ENCODE results near the gene KRTAP12-1.

Gene KRTAP12-1, protein sequence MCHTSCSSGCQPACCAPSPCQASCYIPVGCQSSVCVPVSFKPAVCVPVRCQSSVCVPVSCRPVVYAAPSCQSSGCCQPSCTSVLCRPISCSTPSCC

DNA sequence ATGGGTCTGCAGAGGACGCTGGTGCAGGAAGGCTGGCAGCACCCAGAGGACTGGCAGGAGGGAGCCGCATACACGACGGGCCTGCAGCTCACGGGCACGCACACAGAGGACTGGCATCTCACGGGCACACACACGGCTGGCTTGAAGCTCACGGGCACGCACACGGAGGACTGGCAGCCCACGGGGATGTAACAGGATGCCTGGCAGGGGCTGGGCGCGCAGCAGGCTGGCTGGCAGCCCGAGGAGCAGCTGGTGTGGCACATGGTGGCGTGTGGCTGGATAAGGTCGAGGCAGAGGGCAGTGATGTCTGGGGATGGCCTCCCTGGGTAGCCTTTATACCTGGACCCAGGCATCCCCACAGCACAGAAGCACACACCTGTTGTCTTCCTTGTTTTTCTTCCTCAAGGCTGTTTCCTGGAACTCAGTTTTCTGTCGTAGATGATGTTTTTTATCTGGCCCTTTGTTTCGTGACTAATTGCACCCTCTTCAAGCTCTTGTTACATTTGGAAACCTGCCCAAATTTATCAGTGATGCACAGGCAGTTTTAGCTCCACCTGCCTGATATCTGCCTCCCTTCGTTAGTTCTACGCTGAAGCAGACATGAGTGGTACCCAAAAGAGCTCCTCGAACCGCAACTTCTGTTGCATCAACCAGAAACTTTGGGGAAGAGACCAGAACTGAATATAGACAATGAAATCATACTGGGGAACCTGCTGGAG, at the start of gene KRTAP12-1:
KRTAP12-1 (minus strand) TSS at position 303 of the 719 bp plus-strand sequence; CDS start at position 263, 40 bp downstream.
- no peak for DNase-seq

DNA sequence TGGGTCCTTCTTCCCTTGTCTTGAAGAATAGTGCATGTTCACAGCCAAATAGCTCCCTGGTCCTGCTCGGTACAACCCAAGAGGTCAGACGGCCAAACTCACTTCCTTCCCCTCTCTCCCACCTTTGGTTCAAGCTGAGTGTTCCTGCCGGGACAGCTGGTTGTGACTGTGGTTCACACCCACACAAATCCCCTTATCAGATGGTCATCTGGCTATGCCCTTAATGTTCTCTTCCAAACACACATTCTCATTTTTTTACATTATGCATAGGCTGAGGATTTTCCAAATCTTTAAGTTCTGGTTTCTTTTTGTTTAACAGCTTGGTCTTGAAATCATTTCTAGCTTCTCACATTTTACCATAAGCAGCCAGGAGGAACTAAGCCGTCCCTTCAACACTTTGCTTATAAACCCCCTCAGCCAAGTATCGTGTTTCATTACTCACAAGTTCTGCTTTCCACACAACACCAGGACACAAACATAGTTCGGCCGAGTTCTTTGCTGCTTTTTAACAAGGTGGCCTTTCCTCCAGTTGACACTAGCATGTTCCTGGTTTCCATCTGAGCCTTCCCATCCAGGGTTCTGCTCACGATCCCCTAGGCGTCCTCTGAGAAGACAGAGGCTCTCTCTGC, 49.1 kb upstream of the KRTAP12-1 start:
- no peak for DNase-seq

DNA sequence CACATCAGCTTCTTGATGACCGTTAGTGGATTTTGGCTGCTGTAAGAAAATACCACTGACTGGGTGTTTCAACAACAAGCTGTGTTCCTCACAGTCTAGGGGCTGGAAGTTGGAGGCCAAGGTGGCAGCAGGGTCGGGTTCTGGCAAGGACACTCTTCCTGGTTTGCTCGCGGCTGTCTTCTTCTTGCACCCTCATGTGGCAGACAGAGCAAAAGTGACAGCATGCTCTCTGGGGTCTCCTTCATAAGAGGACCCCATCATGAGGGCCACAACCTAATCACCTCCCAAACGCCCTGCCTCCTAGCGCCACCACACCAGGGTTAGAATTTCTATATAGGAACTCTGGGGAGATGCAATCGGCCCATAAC, 48.0 kb upstream of the KRTAP12-1 start:
- no peak for DNase-seq

DNA sequence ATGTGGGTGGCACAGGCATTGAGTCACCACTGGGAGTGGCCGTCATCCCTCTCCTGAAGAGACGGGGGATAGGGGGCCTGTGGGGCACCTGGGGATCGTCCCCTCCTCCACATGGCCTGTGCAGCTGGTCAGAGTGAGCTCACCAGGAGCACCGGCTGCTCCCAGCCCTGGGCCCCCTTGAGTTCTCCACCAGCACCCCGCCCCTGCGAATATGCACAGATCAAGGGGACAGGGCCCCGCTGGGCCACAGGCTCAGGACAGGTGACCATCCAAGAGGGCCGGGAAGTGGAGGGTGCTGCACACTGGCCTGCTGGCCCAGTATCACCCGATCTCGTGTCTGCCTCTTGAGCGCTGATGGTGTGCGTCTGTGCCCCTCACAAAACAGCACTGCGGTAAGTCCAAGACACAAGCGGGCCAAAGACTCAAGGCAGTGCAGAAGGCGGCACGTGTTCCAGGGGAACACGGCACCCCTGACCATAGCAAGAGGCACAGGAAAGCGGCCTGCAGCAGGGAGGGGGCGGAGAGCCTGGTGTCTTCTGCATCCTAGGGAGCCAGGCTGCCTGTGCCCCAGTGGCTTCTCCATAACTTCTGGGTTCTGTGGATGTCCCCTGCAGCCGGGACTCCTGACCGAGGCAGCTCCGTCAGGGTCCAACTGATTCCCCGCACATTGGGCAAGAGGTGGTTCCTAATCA, 47.5 kb upstream of the KRTAP12-1 start:
- no peak for DNase-seq

GRCh38 chr21:44728716-44729115, 46.8 kb upstream of the KRTAP12-1 start:
- no peak for DNase-seq

- DNase-seq: no peak
These were observed 45.8 kb upstream of the KRTAP12-1 start for GRCh38 chr21:44727757-44728156.

- DNase-seq: no peak
These were observed 45.4 kb upstream of the KRTAP12-1 start for GRCh38 chr21:44727321-44727720.

DNA sequence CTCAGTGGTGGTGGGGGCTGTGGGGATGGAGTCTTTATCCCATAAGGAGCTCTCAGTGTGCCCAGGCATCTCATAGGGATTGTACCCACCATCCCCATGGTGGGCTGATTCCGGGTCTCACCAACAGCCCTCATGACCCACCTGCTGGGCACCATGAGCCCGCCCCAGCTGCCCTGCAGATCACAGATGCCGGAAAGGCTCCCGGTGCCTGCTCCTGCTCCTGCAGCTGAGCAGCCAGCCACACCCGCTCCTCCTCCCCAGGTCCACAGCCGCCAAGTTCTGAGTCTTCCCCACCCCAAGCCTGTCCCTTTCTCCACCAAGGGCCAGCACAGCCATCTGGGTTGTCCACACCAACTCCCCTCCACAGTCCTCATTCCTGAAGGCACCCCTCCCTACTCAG, 44.9 kb upstream of the KRTAP12-1 start:
- DNase-seq: no peak

GRCh38 chr21:44724926-44725325, 43.0 kb upstream of the KRTAP12-1 start:
- no peak for DNase-seq

- no peak for DNase-seq
These were observed 42.2 kb upstream of the KRTAP12-1 start for GRCh38 chr21:44724196-44724595.

- DNase-seq: no peak
These were observed 41.5 kb upstream of the KRTAP12-1 start for GRCh38 chr21:44723177-44724131.

- DNase-seq: no peak
These were observed 40.8 kb upstream of the KRTAP12-1 start for GRCh38 chr21:44722731-44723130.

GRCh38 chr21:44720170-44720569, 38.2 kb upstream of the KRTAP12-1 start:
- DNase-seq: no peak

DNA sequence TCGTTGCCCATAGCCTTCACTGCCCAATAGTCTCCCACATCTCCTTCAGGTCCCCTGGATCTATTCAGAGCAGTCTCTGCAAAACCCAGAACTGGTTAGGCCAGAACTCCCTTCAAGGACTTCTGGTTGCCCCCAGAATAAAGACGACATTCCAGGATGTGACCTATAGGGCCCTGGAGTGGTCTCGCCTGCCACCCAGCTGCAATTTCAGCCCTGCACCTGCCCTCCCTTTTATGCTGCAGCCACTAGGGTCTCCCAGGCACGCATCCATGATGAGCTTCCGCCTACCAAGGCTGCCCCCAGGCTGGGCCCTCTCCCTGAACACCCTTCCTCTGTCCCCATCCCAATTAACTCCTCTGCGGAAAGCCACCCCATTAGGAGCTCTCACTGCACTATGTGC, 36.6 kb upstream of the KRTAP12-1 start:
- no peak for DNase-seq

DNA sequence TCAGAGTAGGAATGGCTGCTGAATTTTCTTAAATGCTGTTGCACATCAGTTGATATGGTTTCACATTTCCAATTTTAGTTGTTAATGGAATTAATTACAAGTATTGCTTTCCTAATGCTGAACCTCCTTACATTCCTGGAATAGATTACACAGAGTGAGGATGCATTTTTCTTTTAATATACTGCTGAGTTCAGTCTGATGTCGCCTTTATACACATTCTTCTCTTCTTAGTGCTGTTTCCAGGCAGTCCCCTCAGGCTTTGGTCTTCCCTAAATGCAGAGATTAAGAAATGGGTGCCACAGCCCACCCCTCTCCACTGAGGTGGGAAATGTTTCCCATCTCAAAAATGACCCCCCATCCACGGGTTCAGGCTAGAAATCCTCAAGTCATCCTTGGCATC, 36.1 kb upstream of the KRTAP12-1 start:
- DNase-seq: no peak

DNA sequence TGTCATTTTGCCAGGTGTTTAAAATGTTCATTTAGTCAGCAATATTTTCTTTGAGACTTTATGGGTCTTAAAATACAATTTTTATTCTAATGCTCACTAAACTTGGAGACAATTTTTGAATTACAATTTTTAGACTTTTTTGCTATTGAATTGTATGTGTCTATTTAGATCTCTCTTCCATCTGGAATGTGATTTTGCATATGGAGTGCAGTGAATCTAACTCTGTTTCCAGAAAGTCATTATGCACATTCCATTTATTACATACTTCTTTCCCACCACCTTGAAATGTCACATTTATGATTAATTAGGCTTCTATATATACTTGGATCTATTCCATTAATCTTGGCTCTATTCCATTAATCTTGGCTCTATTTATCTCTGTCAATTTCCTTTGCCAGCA, 35.0 kb upstream of the KRTAP12-1 start:
- no peak for DNase-seq

DNA sequence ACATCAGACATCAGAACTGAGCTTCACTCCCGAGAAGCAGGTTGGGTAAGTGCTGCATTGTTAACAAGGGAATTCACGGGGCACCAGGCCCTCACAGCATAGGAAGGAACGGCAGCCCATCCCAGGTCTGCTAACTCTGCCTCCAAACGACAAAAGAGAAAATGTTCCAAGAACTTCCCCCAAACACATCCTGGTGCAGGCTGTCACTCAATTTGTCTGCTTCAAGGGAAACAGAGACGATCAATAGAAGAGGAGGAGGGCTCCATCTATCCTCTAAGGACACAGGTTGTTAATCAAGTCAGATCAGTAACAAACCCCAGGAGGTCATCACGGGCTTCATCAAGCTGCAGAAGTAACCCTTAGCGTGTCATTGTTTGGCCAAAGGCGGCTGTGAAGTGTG, 32.9 kb upstream of the KRTAP12-1 start:
- no peak for DNase-seq

DNA sequence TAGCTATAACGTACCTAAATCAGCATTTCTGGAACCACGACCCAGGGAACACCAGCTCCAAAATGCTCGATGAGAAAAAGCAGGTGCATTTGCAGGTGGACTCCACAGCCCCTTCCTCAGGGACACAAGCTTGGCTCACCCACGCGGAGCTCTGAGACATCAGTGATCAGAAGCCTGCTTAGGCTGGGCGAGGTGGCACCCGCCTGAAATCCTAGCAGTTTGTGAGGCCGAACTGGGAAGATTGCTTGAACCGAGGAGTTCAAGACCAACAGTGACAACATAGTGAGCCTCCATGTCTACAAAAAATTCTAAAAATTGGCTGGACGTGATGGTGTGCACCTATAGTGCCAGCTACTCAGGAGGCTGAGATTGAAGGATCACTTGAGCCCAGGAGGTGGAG, 31.9 kb upstream of the KRTAP12-1 start:
- no peak for DNase-seq

DNA sequence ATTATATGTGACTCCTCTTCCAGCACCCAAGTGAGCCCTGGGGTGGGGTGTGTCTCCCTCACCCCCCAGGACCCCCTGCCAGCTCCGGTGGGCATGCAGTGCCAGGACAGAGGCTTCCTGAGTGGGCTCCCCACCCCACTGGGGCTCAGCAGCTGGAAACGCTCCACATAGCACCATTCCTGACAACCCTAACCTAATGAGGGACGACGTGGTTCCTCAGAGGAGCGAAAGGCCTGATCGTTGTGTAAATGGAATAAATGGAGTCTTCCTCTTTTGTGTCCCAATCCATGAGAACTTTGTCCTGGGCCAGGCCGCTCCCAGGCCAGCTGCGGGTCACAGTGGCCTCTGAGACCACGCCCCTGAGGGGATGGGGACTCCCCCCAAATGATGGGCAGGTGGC, 31.2 kb upstream of the KRTAP12-1 start:
- no peak for DNase-seq

- DNase-seq: no peak
These were observed 30.5 kb upstream of the KRTAP12-1 start for GRCh38 chr21:44712203-44713028.

GRCh38 chr21:44711327-44712202, 29.6 kb upstream of the KRTAP12-1 start, which contains the start of gene TSPEAR:
Gene TSPEAR, minus strand, starts transcription at chr21:44711572. Its CDS starts 58 bp downstream, at chr21:44711514.
- no peak for DNase-seq
